ENCODE results near the gene FAM120C.

FAM120C gene

GRCh38 chrX:54171527-54172250, 11.4 kb downstream of the FAM120C start:
- in situ Hi-C loops (cut with MboI; ENCODE audit: low sequenced_read_pairs): no loop called here

- in situ Hi-C loops (cut with MboI; ENCODE audit: low sequenced_read_pairs): no loop called here
Measured at GRCh38 chrX:54171091-54171490, 12.0 kb downstream of the FAM120C start.

GRCh38 chrX:54166915-54167314, 16.1 kb downstream of the FAM120C start:
- in situ Hi-C loops (cut with MboI; ENCODE audit: low sequenced_read_pairs): no loop called here

- in situ Hi-C loops (cut with MboI; ENCODE audit: low sequenced_read_pairs): no loop called here
Measured at GRCh38 chrX:54157561-54157960, 25.5 kb downstream of the FAM120C start.

- in situ Hi-C loops (cut with MboI; ENCODE audit: low sequenced_read_pairs): no loop called here
Measured at GRCh38 chrX:54134269-54134668, 48.8 kb downstream of the FAM120C start.

GRCh38 chrX:54116391-54116790, 66.7 kb downstream of the FAM120C start:
- in situ Hi-C loops (cut with MboI; ENCODE audit: low sequenced_read_pairs): no loop called here

GRCh38 chrX:54093571-54093970, 89.5 kb downstream of the FAM120C start:
- in situ Hi-C loops (cut with MboI; ENCODE audit: low sequenced_read_pairs): no loop called here

GRCh38 chrX:54093159-54093558, 89.9 kb downstream of the FAM120C start:
- in situ Hi-C loops (cut with MboI; ENCODE audit: low sequenced_read_pairs): no loop called here

- in situ Hi-C loops (cut with MboI; ENCODE audit: low sequenced_read_pairs): no loop called here
Measured at GRCh38 chrX:54090880-54091279, 92.2 kb downstream of the FAM120C start.

- in situ Hi-C loops (cut with MboI; ENCODE audit: low sequenced_read_pairs): no loop called here
Measured at GRCh38 chrX:54089191-54089590, 93.9 kb downstream of the FAM120C start.

GRCh38 chrX:54087661-54088060, 95.4 kb downstream of the FAM120C start:
- in situ Hi-C loops (cut with MboI; ENCODE audit: low sequenced_read_pairs): no loop called here

- in situ Hi-C loops (cut with MboI; ENCODE audit: low sequenced_read_pairs): no loop called here
Measured at GRCh38 chrX:54085666-54086065, 97.4 kb downstream of the FAM120C start.

- in situ Hi-C loops (cut with MboI; ENCODE audit: low sequenced_read_pairs): no loop called here
Measured at GRCh38 chrX:54076903-54077302, 106.2 kb downstream of the FAM120C start.

GRCh38 chrX:54074826-54075225, 108.2 kb downstream of the FAM120C start:
- in situ Hi-C loops (cut with MboI; ENCODE audit: low sequenced_read_pairs): no loop called here

- in situ Hi-C loops (cut with MboI; ENCODE audit: low sequenced_read_pairs): no loop called here
Measured at GRCh38 chrX:54067766-54068165, 115.3 kb downstream of the FAM120C start.

- in situ Hi-C loops (cut with MboI; ENCODE audit: low sequenced_read_pairs): no loop called here
Measured at GRCh38 chrX:54066841-54067240, 116.2 kb downstream of the FAM120C start.

GRCh38 chrX:54064564-54064963, 118.5 kb downstream of the FAM120C start:
- in situ Hi-C loops (cut with MboI; ENCODE audit: low sequenced_read_pairs): no loop called here

GRCh38 chrX:54063361-54063760, 119.7 kb downstream of the FAM120C start:
- in situ Hi-C loops (cut with MboI; ENCODE audit: low sequenced_read_pairs): no loop called here

- in situ Hi-C loops (cut with MboI; ENCODE audit: low sequenced_read_pairs): no loop called here
Measured at GRCh38 chrX:54049801-54050200, 133.3 kb downstream of the FAM120C start.

- in situ Hi-C loops (cut with MboI; ENCODE audit: low sequenced_read_pairs): no loop called here
Measured at GRCh38 chrX:54048412-54048811, 134.6 kb downstream of the FAM120C start.

- in situ Hi-C loops (cut with MboI; ENCODE audit: low sequenced_read_pairs): no loop called here
Measured at GRCh38 chrX:54045563-54046228, 137.4 kb downstream of the FAM120C start.

GRCh38 chrX:54044877-54045338, 138.1 kb downstream of the FAM120C start:
- in situ Hi-C loops (cut with MboI; ENCODE audit: low sequenced_read_pairs): no loop called here
